DMS79 treated with DMSO at 0.1 percent for 48 hours (cell line): ENCODE data around the gene DPF3.

Experiments
- DNase-seq: peaks from one replicate; lab custom pipeline; 2025; lab: John Stamatoyannopoulos, UW

DPF3 gene

DNA sequence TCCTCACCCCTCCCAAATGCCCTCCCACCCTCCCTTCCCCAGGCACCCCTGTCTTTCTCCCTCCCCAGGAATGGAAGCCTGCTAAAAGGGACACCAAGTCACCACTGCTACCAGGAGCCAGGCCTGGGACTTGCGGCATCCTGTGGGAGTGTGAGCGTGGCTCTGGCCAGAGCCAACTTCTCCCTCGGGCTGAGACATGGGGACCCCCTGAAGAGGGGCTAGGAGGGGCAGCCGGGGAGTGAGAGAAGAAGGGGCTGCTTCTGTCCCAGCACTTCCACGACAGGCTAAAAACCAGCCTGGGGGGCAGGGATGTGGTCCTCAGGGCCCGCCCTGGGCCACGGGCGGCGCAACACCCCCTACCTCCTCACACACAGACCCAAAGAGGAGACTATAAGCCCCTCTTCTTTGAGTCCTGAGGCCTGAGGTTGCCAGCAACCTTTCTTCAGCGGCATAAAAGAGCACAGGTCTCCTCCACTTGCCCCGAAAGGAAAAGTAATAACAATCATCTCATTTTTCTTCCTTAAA lies 278.9 kb downstream of the DPF3 start:
- no peak for DNase-seq

GRCh38 chr14:72614365-72614764 lies 279.5 kb downstream of the DPF3 start:
- no peak for DNase-seq

- no peak for DNase-seq
These were observed 280.0 kb downstream of the DPF3 start for GRCh38 chr14:72613975-72614319.

DNA sequence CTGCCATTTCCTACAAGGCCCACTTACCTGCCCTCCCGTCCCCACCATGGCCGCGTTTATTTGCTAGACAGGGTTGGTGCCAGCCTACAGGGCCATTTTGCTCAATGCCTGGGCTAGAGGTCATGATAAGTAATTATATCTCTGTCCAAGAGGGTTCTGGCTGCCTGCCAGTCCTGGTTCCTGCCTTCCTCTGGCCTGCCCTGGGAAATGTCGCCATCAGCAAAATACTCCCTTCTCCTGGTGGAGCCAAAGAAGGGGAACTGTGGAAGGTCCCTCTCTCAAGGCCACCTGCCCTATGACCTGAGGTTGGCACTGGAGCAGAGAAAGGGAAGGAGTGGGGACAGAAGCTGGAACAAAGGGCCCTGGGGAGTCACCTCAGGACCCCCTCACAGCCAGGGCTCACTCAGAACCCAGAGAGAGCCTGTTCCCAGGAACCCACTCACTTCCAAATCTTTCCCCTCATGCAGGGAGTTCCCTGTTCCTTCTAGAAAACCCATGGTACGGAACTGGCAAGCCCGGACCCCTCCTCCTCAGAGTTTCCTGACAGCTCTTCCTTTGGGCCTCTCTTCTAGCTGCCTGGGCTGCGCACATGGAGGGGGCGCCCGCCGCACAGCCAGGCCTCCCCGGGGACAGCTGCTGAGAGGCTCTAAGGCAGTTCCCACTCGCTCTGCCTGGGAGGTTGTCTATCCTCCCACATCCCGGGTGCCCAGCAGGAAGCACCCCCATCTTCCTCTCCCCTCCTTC lies 280.5 kb downstream of the DPF3 start:
- peak; percentile 59 for DNase-seq

GRCh38 chr14:72612041-72612440 lies 281.9 kb downstream of the DPF3 start:
- no peak for DNase-seq

GRCh38 chr14:72611506-72611905 lies 282.4 kb downstream of the DPF3 start:
- DNase-seq, result no peak

- DNase-seq, result no peak
These were observed 283.1 kb downstream of the DPF3 start for GRCh38 chr14:72610831-72611200.

- DNase-seq, result no peak
These were observed 283.6 kb downstream of the DPF3 start for GRCh38 chr14:72610096-72610830.

DNA sequence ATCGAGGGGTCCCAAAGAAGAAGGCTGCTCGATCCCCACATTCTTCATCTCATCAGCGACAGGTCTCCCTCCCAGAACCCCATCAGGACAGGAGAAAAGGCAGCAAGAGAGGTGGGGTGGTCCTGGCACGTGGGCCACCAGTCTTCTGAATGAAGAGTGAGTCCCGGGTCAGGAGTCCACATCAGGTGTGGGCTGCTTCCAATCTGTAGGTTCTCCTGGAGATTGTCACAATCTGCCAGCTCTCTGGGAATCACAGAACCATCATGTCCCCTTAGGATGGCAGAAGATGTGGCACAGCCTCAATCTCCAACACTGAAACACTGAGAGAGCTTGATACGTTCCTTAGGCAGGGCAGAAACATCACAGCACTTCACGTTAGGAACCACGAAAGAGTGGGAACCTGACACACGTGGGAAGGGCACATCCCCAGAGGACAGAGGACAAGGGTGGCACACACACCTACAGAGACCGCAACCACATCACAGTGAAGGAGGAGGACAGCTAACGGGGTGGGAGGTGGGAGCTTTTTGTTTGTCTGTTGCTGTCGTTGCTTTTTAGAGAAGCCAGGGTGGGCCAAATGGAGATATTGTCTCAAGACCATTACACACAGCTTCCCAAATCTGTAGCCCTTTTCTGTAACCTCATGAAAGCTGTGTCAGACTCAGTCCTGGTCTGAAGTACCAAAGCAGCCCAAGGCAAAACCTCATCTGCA lies 284.5 kb downstream of the DPF3 start:
- DNase-seq, result no peak

DNA sequence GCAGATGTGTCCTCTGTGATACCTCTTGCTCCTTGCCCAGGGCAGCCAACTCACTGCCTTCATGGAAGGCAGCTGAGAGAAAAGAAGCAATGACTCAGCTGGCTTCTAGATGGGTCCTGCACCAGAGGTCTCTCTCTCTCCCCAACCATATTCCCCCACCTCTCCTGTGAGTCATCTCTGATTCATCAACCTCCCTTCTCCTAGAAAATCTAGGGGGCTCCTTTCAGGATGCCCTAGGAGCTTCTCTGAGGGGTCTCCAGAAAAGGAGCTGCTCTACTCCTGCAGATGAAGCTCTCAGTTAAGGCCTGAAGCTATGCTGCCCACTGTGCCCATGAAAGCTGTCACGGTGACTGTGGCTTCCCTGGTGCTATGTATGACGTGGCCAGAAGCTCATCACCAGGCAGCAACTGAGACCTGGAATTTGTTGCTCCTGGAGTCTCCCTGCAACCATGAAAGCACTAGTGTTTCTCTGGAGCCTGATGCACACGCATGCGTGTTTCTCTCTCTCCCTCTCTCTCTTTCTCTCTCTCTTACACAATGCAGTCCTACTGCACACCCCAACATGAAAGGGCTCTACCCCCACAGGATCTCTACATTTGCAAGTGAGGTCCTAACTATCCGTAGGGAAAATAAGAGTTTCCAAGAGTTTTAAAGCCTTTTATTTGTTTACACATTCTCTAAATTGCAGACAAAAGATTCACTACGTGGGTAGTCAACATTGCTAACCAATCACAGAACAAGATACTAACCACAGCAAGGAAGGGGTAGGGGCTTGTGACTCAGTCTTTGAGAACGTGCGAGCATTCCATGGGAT lies 285.3 kb downstream of the DPF3 start:
- no peak for DNase-seq

GRCh38 chr14:72607386-72608130 lies 286.3 kb downstream of the DPF3 start:
- no peak for DNase-seq

DNA sequence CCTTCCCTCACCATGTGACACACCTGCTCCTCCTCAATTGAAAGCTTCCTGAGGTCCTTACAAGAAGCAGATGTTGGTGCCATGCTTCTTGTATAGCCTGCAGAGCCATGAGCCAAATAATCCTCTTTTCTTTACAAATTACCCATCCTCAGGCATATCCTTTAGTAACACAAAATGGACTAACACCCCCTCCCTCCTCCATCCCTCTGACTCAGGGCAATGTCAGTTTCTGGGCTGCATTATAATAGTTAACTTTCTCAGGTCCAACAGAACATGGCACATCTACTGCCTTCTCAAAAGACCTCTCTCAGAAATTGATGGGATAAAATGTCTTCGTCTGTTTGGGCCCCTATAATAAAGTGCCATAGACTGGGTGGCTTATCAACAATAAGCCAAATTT lies 287.0 kb downstream of the DPF3 start:
- no peak for DNase-seq

GRCh38 chr14:72605921-72606220 lies 288.0 kb downstream of the DPF3 start:
- DNase-seq, result no peak

GRCh38 chr14:72605096-72605920 lies 288.6 kb downstream of the DPF3 start:
- DNase-seq, result no peak

GRCh38 chr14:72604133-72604532 lies 289.8 kb downstream of the DPF3 start:
- no peak for DNase-seq

DNA sequence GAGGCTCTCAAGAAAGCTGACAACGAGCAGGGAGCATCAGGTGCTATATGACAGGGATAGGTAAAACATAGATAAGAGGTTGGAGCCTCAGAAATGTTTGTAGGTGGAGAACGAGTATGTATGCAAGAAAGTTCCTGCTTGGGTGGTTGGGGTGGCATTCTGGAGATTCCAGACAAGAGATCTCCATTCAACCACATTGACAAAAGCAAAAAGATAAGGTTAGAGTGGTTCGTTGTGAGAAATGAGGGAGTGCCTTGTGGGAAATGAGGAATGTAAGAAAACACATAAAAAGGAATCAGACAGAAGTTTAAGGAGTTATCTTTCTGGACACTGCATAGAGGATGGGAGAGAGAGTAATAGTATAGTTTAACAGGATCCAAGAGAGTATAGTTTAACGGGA lies 290.3 kb downstream of the DPF3 start:
- no peak for DNase-seq

GRCh38 chr14:72600551-72601330 lies 293.2 kb downstream of the DPF3 start:
- DNase-seq, result no peak

DNA sequence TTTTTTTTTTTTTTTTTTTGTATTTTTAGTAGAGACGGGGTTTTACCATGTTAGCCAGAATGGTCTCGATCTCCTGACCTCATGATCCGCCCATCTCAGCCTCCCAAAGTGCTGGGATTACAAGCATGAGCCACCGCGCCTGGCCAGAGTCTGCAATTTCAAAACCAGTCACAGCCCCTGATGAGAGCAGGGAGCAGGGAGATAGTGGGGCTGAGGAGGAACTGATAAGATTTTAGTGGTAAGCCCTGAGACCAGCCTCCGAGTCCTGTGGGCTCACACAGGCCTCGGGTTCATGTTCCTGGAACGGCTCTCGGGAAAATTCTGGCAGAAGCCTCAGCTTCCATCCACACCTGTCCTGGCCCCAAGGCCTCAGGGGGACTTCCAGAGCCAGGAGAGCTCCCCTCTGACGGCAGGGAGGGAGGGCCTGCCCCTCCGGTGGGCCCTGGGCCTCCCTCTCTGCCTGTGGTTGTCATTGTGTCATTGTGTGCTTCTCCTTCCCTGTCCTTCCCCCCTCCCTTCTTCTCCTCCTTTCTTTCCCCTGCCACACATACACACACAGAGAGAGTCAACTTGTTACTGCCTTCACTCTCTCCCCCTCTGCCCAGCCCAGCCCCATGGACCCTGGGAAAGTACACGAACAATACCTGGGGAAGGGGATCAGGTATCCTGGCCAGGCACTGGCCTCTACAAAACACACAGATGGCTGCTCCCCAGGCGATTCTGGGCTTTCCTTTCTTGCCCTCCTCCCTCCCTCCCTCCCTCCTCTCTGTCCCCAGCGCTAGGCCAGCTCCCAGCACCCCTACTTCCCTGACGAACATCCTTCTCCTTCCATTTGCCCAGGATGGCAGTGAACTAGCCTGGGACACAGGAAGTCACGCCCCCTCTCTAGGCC lies 294.1 kb downstream of the DPF3 start:
- DNase-seq, result no peak

DNA sequence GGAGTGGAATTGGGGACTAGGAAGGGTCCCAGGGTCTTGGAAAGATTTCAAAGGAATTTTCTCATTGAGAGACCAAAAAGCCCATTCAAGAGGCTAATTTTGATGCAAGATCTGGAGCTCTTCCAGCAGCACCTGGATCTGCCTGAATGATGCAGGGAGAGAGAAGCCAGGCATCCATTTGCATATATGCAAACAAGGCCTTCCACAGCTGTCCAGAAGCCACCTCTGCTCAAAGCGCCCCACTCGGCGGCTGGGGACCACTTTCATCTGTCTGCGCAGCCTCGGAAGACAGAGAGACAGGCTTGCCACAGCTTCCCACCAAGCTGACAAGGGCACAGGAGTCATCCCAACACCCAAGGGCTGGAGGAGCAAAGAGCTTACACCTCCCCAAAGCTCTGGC lies 295.6 kb downstream of the DPF3 start:
- no peak for DNase-seq
